ENCODE measurements around the gene SLC25A30. TPM values are rescaled to one million over a fixed set of nuclear protein-coding genes. Genes with fewer than 3 reads are reported as not detected.
"Not testable (repeated sequence)": the region's sequence is repeated elsewhere in the genome, so short reads cannot be mapped to it uniquely, and the experiment has no call there.

The SLC25A30 gene
- total RNA-seq, 1 donor from 2014 or later = 30.5 TPM

DNA sequence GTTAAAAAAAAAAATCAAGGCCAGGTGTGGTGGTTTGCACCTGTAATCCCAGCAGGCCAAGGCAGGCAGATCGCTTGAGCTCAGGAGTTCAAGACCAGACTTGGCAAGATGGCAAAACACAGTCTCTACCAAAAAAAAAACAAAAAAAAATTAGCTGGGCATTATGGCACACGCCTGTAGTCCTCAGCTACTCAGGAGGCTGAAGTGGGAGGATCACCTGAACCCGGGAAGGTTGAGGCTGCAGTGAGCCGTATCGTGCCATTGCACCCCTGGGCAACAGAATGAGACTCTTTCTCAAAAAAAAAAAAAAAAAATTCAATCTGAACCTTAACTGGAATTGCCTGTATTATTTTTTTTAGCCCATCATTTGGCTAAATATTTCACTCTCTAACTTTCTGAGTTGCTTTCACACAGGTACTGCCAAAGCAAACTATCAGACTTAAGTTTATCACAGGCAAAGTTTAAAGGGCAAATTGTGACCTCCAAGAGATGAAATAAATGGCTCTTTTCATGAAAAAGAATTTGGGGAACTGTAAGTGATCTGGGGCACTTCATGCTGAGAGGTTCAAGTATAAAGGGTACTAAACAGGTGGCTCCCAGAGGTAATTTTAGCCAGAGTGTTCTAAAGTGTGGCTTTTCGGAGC lies 14.7 kb upstream of the SLC25A30 start:
- DNase-seq (ENCODE audit: low spot score) = no peak

GRCh38 chr13:45426056-45426841 lies 8.1 kb upstream of the SLC25A30 start:
- not testable (repeated sequence) for DNase-seq (ENCODE audit: low spot score)

- DNase-seq (ENCODE audit: low spot score) = no peak
Observed at GRCh38 chr13:45422731-45423292, 4.6 kb upstream of the SLC25A30 start.

GRCh38 chr13:45419945-45420344 lies 1.8 kb upstream of the SLC25A30 start:
- DNase-seq (ENCODE audit: low spot score) = no peak

- DNase-seq (ENCODE audit: low spot score) = not testable (repeated sequence)
Observed at GRCh38 chr13:45419389-45419788, 1.2 kb upstream of the SLC25A30 start.

DNA sequence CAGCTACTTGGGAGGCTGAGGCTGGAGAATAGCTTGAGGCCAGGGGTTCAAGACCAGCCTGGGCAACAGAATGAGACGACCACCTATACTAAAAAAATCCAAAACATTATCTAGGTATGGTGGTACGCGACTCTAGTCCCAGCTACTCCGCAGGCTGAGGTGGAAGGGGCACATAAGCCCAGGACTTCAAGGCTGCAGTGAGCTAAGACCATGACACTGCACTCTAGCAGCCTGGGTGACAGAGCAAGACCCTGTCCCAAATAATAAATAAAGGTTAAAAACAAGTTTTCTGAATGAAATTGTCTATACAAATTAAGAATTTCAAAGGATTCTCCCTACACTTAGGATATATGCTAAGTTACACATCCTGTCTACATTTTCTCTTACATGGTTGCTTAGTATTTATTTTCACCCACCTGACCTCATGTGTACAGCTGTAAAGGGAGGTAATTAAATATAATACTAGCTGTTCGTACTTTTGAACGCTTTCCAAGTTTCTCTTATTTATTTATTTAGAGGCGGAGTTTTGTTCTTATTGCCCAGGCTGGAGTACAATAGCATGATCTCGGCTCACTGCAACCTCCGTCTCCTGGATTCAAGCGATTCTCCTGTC lies 1.6 kb downstream of the SLC25A30 start:
- no peak for DNase-seq (ENCODE audit: low spot score)

- no peak for DNase-seq (ENCODE audit: low spot score)
Observed at GRCh38 chr13:45415112-45415511, 3.1 kb downstream of the SLC25A30 start.

DNA sequence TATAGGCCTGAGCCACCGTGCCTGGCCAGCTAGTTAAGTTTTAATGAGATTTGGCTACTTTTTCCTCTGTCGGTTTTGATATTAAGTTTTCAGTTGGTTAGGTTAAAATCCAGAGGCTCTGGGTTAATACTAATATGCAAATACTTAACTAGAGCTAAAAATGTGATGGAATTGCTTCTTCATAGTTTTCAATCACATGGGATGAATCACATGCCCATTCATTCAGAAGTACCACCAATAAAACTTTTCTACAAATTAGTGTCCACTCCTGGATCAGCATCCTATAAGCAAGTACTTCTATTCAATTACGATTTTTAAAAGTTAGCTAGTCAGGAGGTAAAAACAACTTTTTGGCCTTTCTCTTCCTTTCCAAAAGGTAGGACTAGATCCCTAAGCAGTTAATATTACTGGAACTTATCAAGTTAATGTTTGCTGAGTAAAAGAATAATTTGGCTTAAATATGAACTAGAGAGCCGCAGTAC lies 4.3 kb downstream of the SLC25A30 start:
- no peak for DNase-seq (ENCODE audit: low spot score)

- no peak for DNase-seq (ENCODE audit: low spot score)
Observed at GRCh38 chr13:45412274-45413049, 5.7 kb downstream of the SLC25A30 start.

DNA sequence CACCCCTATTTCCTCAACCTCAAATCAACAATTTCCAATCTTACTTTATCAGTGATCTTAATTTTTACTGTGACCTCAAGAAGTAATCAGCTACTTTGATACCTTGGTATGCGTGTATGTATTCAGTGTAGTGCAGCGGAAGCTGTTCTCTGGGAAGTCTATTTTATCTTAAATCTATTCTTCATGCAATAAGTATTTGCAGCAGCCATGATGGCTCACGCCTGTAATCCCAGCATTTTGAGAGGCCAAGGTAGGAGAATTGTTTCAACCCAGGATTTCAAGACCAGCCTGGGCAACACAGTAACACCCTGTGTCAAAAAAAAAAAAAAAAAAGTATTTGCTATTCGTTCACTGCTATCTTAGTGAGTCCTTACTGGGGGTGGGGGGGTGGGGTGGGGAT lies 6.5 kb downstream of the SLC25A30 start:
- no peak for DNase-seq (ENCODE audit: low spot score)

DNA sequence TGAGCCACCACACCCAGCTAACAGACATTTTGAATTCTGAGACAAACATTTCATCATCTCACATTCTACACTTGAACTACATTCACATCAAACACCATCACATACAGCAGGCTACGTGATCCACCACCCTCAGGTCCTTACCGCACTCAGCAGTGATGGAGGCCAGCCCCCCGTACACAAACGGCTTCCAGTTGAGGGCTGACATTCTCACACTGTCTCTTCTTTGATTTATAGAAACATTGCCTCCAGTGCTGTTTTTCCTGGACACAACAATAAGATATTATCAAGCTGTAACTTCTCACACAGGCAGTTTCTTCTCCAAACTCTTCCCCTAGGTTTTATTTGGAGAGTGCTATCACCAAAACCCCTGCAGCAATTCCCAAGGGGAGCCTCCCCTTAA lies 7.0 kb downstream of the SLC25A30 start:
- DNase-seq (ENCODE audit: low spot score) = no peak

- no peak for DNase-seq (ENCODE audit: low spot score)
Observed at GRCh38 chr13:45410466-45410865, 7.7 kb downstream of the SLC25A30 start.

- DNase-seq (ENCODE audit: low spot score) = no peak
Observed at GRCh38 chr13:45410001-45410400, 8.2 kb downstream of the SLC25A30 start.

DNA sequence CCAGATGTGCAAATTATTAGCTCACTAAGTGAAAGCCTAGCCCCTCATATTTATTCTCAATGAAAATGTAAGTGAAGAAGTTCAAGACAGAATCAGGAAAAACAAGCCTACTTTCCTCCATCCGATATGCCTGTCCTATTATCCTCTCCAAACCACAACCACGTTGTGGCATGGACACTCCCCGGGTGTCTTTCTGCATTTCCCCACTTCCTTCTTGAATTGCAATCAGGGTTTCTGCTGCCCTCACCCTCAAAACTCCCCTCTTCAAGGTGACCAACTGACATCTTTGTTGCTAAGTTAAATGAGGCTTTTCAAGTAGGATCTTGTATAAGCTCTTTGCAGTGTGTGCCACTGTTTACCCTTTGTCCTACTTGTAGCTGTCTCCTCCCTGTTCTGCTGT lies 11.8 kb downstream of the SLC25A30 start:
- no peak for DNase-seq (ENCODE audit: low spot score)

DNA sequence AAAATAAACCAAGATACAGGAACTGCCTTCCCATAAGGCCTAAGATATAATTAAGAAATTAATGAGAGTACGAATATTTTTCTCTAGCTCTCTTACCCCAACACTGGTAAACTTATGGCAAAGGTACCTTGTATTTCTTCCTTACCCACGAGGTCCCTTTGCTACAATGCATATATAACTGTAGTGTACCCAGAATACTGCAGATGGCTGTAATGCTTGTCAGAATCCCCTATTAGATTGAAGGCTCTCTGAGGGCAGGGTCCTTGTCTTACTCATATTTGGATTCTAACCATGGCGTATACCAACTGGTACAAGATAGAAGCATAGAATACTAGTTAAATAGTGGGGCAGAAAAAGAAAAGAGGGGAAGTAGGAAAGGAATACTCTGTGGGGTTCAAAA lies 15.1 kb downstream of the SLC25A30 start:
- DNase-seq (ENCODE audit: low spot score) = no peak

DNA sequence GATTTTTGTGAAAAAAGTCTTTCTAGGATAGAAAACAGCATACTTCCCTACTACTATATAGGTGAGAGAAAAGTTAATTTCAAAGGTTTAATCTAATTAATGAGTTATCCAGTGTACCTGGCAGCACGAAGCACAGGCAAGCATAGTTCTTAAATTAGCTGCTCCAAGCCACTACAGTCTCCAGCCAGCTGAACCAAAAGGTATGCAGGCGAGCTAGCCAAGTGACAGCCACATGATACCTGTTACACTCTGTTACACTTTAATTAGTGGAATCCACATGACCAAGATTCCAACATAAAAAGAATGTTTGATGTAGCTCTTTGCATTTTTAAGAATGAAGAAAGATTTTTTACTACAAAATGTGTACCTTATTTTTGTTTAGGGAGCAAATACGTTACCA lies 15.5 kb downstream of the SLC25A30 start:
- no peak for DNase-seq (ENCODE audit: low spot score)

GRCh38 chr13:45401314-45401713 lies 16.9 kb downstream of the SLC25A30 start:
- no peak for DNase-seq (ENCODE audit: low spot score)

GRCh38 chr13:45398877-45399276 lies 19.3 kb downstream of the SLC25A30 start:
- no peak for DNase-seq (ENCODE audit: low spot score)

DNA sequence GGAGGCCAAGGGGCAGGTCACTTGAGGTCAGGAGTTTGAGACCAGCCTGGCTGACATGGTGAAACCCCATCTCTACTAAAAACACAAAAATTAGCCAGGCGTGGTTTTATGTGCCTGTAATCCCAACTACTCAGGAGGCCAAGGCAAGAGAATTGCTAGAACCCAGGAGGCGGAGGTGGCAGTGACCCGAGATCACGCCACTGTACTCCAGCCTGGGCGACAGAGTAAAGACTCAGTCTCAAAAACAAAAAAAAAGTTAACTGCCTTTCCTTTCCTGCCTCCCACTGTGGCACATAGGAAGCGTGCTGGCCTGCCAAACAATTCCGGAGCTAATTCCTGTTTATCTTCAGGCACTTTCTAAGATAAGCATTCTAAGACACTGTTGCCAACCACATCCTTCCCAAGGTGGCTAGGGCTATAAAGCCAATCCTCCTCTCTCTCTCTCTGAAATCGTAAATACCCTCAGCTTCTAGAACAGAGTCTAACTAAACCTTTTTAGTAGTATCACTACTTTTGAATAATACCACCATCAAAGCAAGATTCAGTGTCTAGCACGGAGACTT lies 21.6 kb downstream of the SLC25A30 start:
- no peak for DNase-seq (ENCODE audit: low spot score)

- DNase-seq (ENCODE audit: low spot score) = no peak
Observed at GRCh38 chr13:45393941-45394570, 24.1 kb downstream of the SLC25A30 start.
